PFSK-1 (cell line): ENCODE results near the gene DIAPH2.

Experiments
- SIN3A ChIP-seq: IDR thresholded peaks from 2 replicates; pipeline ENCODE4 v1.6.1; 2012; ENCODE audit warnings: mild to moderate bottlenecking, low read length, moderate library complexity, borderline replicate concordance; ENCODE audit not compliant: insufficient read depth
- TF ChIP-seq, protein P1 (sequence below), 2 experiments: IDR thresholded peaks; 2 replicates each; pipeline versions ENCODE4 v1.6.1 to v1.8.0; 2011 to 2012; ENCODE audit warnings: low read depth in 2 of 2, low read length in 2 of 2, control low read depth in 1 of 2, inconsistent platforms in 1 of 2, mild to moderate bottlenecking in 1 of 2, moderate library complexity in 1 of 2; ENCODE audit not compliant: insufficient read depth in 1 of 2

DNA sequence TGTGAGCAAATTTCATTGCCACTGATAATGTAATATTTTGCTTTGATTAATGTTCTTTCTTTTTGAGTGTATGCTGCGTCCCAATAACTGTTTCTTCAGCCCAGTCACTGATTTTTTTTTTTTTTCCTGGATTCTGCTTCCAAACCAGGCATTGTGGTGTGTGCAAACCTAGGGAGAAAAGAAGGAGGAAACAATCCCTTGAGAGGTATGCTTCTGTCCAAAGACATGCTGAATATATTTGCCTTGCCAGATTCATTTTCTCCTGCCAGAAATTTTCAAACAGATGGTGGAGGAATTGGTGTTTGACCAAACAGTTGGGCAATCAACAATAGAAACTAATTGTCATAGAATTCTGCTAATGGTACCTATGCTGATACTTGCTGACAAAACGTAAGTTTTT lies 952.6 kb downstream of the DIAPH2 start:
- no peak for TF ChIP-seq SIN3A
- TF ChIP-seq, protein P1, sequence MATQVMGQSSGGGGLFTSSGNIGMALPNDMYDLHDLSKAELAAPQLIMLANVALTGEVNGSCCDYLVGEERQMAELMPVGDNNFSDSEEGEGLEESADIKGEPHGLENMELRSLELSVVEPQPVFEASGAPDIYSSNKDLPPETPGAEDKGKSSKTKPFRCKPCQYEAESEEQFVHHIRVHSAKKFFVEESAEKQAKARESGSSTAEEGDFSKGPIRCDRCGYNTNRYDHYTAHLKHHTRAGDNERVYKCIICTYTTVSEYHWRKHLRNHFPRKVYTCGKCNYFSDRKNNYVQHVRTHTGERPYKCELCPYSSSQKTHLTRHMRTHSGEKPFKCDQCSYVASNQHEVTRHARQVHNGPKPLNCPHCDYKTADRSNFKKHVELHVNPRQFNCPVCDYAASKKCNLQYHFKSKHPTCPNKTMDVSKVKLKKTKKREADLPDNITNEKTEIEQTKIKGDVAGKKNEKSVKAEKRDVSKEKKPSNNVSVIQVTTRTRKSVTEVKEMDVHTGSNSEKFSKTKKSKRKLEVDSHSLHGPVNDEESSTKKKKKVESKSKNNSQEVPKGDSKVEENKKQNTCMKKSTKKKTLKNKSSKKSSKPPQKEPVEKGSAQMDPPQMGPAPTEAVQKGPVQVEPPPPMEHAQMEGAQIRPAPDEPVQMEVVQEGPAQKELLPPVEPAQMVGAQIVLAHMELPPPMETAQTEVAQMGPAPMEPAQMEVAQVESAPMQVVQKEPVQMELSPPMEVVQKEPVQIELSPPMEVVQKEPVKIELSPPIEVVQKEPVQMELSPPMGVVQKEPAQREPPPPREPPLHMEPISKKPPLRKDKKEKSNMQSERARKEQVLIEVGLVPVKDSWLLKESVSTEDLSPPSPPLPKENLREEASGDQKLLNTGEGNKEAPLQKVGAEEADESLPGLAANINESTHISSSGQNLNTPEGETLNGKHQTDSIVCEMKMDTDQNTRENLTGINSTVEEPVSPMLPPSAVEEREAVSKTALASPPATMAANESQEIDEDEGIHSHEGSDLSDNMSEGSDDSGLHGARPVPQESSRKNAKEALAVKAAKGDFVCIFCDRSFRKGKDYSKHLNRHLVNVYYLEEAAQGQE (IDR thresholded peaks at IDR 0.05; ENCODE audit: insufficient read depth in 1 of 2, low read depth in 2 of 2, low read length in 2 of 2), result no peak
